SH-SY5Y (cell line): ENCODE results near the gene SCYL1.

Experiments
- GATA2 ChIP-seq: IDR thresholded peaks from 2 replicates; pipeline ENCODE4 v1.6.1; 2011; ENCODE audit warnings: mild to moderate bottlenecking, low read depth, low read length
- GATA3 ChIP-seq: IDR thresholded peaks from 2 replicates; pipeline ENCODE4 v1.6.1; 2011; ENCODE audit warnings: low read depth, mild to moderate bottlenecking, low read length, moderate library complexity

SCYL1 gene

GRCh38 chr11:65538232-65538914 lies 13.5 kb downstream of the SCYL1 start:
- TF ChIP-seq GATA3 (no peak), GATA2 (no peak)

GRCh38 chr11:65538915-65539743 lies 14.2 kb downstream of the SCYL1 start:
- TF ChIP-seq GATA3 (no peak), GATA2 (no peak)

GRCh38 chr11:65539744-65540289 lies 14.9 kb downstream of the SCYL1 start:
- no peak for TF ChIP-seq GATA2

- no peak for TF ChIP-seq GATA2
- no peak for TF ChIP-seq GATA3
These were observed 15.6 kb downstream of the SCYL1 start for GRCh38 chr11:65540290-65541092.

GRCh38 chr11:65541093-65541982 lies 16.5 kb downstream of the SCYL1 start:
- TF ChIP-seq GATA2 = no peak
- TF ChIP-seq GATA3 = no peak

GRCh38 chr11:65542738-65543390 lies 18.0 kb downstream of the SCYL1 start:
- TF ChIP-seq GATA2 (no peak), GATA3 (no peak)

- no peak for TF ChIP-seq GATA2
- TF ChIP-seq GATA3 = no peak
These were observed 21.0 kb downstream of the SCYL1 start for GRCh38 chr11:65545853-65546216.

GRCh38 chr11:65546217-65546958 lies 21.5 kb downstream of the SCYL1 start:
- TF ChIP-seq GATA2 (no peak), GATA3 (no peak)

GRCh38 chr11:65547446-65548125 lies 22.7 kb downstream of the SCYL1 start:
- TF ChIP-seq GATA2 = no peak
- no peak for TF ChIP-seq GATA3

GRCh38 chr11:65548395-65548794 lies 23.5 kb downstream of the SCYL1 start:
- no peak for TF ChIP-seq GATA2
- no peak for TF ChIP-seq GATA3

- TF ChIP-seq GATA3 (no peak), GATA2 (no peak)
These were observed 24.2 kb downstream of the SCYL1 start for GRCh38 chr11:65549096-65549495.

GRCh38 chr11:65551572-65552387 lies 26.9 kb downstream of the SCYL1 start:
- TF ChIP-seq GATA3 = no peak
- TF ChIP-seq GATA2 = no peak
